HEK293T (cell line): ENCODE data around the gene TECTA.
"Not testable (repeated sequence)": the region's sequence is repeated elsewhere in the genome, so short reads cannot be mapped to it uniquely, and the experiment has no call there.

Experiments
- CTCF ChIA-PET: fragments of 350-600 bp; formaldehyde crosslinking; extraction: SDS; loops from one replicate; lab custom pipeline; 2021; ENCODE audit warnings: antibody characterized with exemption, inconsistent platforms; lab: Yijun Ruan, JAX
- POLR2A ChIA-PET: fragments of 350-600 bp; formaldehyde crosslinking; extraction: SDS; loops from one replicate; lab custom pipeline; 2020; ENCODE audit warnings: antibody characterized with exemption, inconsistent platforms; lab: Yijun Ruan, JAX
- DNase-seq: peaks from one replicate; pipeline ENCODE4 v3.0.0; 2012; ENCODE audit warnings: mixed read lengths; ENCODE audit errors: extremely low spot score
- ARNT ChIP-seq: fragments of 450-650 bp; IDR thresholded peaks from 2 replicates; pipeline ENCODE4 v1.6.1; 2017; ENCODE audit warnings: mild to moderate bottlenecking
- BHLHE40 ChIP-seq: fragments of 450-650 bp; IDR thresholded peaks from 2 replicates; pipeline ENCODE4 v1.6.1; 2016; ENCODE audit warnings: mild to moderate bottlenecking, moderate library complexity, borderline replicate concordance
- CTBP1 ChIP-seq: fragments of 450-650 bp; IDR thresholded peaks from 2 replicates; pipeline ENCODE4 v1.6.1; 2016; ENCODE audit warnings: borderline replicate concordance
- ELF4 ChIP-seq: fragments of 450-650 bp; IDR thresholded peaks from 2 replicates; pipeline ENCODE4 v1.6.1; 2017; ENCODE audit warnings: antibody characterized with exemption
- FOXA1 ChIP-seq: fragments of 450-650 bp; IDR thresholded peaks from 2 replicates; pipeline ENCODE4 v1.6.1; 2016; ENCODE audit warnings: mild to moderate bottlenecking
- FOXK2 ChIP-seq: fragments of 450-650 bp; IDR thresholded peaks from 2 replicates; pipeline ENCODE4 v1.6.1; 2016; ENCODE audit warnings: mild to moderate bottlenecking
- FOXM1 ChIP-seq: fragments of 450-650 bp; IDR thresholded peaks from 2 replicates; pipeline ENCODE4 v1.6.1; 2017; ENCODE audit warnings: mild to moderate bottlenecking, borderline replicate concordance
- HDGF ChIP-seq: fragments of 450-650 bp; IDR thresholded peaks from 2 replicates; pipeline ENCODE4 v1.6.1; 2017; ENCODE audit warnings: antibody characterized with exemption, borderline replicate concordance
- L3MBTL2 ChIP-seq: fragments of 450-650 bp; conservative IDR thresholded peaks from 2 replicates; pipeline ENCODE4 v1.6.1; 2016; ENCODE audit warnings: mild to moderate bottlenecking
- LEF1 ChIP-seq: fragments of 450-650 bp; IDR thresholded peaks from 2 replicates; pipeline ENCODE4 v1.6.1; 2017; ENCODE audit warnings: mild to moderate bottlenecking, borderline replicate concordance
- NFRKB ChIP-seq: fragments of 450-650 bp; IDR thresholded peaks from 2 replicates; pipeline ENCODE4 v1.6.1; 2016; ENCODE audit warnings: mild to moderate bottlenecking, moderate library complexity
- SP1 ChIP-seq: fragments of 450-650 bp; IDR thresholded peaks from 2 replicates; pipeline ENCODE4 v1.6.1; 2017
- SUZ12 ChIP-seq: fragments of 450-650 bp; IDR thresholded peaks from 2 replicates; pipeline ENCODE4 v1.6.1; 2016; ENCODE audit warnings: mild to moderate bottlenecking
- TARDBP ChIP-seq: fragments of 450-650 bp; IDR thresholded peaks from 2 replicates; pipeline ENCODE4 v1.6.1; 2016
- ZNF384 ChIP-seq: fragments of 450-650 bp; IDR thresholded peaks from 2 replicates; pipeline ENCODE4 v1.6.1; 2016
- TF ChIP-seq, protein P1 (sequence below): fragments of 450-650 bp; IDR thresholded peaks from 2 replicates; pipeline ENCODE4 v1.6.1; 2016

Gene TECTA

DNA sequence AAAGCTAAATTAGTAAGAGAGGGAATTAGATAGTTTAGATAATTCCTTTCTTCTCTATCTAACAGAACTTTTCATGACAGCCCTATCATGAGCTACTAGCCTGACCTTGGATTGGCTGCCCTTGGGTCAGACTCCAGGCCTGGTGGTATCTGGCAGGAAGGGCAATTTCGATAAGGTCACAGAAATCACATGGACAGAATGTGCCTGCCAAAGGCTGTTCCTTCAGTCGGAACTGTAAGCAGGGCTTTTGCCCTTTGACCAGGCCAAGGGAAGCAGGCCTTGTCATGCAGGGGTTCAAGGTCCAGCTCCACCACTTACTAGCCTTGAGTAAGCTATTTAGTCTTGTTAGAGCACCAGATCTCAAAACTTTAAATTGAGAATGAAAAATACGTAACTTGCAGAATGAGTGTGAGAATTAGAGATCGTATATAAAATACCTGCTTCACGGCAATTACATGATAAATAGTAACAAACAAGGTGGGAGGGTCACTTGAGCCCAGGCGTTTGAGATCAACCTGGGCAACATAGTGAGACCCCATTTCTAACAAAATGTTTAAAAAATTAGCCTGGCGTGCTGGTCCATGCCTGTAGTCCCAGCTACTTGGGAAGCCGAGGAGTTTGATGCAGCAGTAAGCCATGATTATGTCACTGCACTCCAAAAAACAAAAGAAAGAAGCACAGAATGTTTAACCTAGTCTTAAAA is 130.7 kb downstream of the TECTA start:
- TF ChIP-seq ELF4 (no peak), ARNT (no peak), CTBP1 (no peak), NFRKB (no peak), TARDBP (no peak), HDGF (no peak), ZNF384 (no peak), LEF1 (no peak), FOXM1 (no peak), BHLHE40 (no peak), FOXA1 (no peak), FOXK2 (no peak)
- TF ChIP-seq, protein P1, sequence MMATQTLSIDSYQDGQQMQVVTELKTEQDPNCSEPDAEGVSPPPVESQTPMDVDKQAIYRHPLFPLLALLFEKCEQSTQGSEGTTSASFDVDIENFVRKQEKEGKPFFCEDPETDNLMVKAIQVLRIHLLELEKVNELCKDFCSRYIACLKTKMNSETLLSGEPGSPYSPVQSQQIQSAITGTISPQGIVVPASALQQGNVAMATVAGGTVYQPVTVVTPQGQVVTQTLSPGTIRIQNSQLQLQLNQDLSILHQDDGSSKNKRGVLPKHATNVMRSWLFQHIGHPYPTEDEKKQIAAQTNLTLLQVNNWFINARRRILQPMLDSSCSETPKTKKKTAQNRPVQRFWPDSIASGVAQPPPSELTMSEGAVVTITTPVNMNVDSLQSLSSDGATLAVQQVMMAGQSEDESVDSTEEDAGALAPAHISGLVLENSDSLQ, result no peak
- POLR2A ChIA-PET, result interaction anchor here (0.9 to 1.8 kb wide), 2 partner anchors 9 to 61 kb away, joined by 3 to 5 read pairs; partner anchors contain the start of gene SC5D
- DNase-seq, result no peak
- CTCF ChIA-PET, result no interaction called here

DNA sequence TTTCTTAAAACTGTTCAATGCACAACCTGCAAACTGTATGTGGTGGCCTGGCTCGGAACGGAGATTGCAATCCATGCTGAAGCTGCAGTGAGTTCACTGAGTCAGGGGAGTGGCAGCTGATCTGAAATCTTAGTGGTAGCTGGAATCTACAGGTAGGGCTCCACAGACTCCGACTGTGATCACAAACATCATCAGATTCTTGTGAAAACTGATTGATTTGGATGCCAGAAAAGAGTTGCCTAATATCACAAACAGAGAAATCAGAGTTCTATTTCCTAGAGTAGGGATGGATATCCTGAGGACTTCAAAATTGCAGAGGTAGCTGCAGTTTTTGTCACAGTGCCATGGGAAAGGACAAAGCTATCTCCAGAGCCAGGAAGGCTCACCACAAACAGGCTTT is 134.0 kb downstream of the TECTA start:
- POLR2A ChIA-PET, result interaction anchor here (0.6 to 2.1 kb wide), 3 partner anchors 13 to 65 kb away, joined by 3 to 9 read pairs (median 3); partner anchors contain the start of gene SC5D
- no peak for DNase-seq

DNA sequence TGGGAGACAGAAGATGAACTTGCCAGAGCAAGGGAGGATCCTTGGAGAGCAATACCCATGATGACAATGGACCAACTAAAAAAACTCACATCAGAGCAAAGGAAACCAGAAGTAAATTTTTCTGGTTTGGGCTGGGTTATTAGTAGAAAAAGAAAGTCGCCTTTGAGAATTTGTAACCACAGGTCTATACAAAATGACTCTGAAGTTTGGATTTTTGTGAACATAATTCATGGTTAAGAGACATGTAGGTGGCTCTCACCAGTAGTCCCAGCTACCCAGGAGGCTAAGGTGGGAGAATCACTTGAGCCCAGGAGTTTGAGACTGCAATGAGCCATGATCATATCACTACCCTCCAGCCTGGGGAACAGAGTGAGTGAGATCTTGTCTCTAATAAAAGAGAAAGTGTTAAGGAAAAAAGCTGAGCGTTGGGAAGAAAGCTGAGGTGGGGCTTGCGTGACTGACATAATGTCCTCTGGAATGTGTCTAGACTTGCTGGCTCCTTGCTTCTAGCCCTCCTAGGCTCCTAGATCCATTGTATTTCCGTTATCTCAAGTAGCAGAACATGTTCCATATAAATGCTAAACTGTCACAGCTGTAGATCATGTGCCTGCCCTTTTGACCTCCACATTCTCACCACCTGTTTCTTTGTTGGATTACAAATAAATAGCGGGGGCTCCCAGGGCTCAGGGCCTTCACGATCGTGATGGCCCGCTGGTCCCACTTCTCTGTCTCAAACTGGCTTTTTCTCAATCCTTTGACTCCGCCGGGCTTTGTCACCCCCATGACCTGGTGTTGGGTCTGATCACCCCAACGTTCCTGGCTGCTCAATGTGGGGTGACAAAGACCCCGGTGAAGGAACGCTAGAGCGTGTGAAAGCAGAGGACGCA is 135.3 kb downstream of the TECTA start:
- ChIA-PET CTCF (interaction anchor here (0.8 kb wide), 1 partner anchor 9 kb away, joined by 5 read pairs; no protein-coding TSS in a partner anchor), POLR2A (interaction anchor here (0.7 to 2.3 kb wide), 10 partner anchors 10 to 65 kb away, joined by 3 to 9 read pairs (median 4); partner anchors contain the start of gene SC5D)
- DNase-seq, result peak; percentile 46

More for the DNA sequence above, 134.0 kb downstream of the TECTA start:
- CTCF ChIA-PET, result interaction anchor here (0.8 kb wide), 1 partner anchor 10 kb away, joined by 5 read pairs; no protein-coding TSS in a partner anchor
- no peak for TF ChIP-seq TARDBP

DNA sequence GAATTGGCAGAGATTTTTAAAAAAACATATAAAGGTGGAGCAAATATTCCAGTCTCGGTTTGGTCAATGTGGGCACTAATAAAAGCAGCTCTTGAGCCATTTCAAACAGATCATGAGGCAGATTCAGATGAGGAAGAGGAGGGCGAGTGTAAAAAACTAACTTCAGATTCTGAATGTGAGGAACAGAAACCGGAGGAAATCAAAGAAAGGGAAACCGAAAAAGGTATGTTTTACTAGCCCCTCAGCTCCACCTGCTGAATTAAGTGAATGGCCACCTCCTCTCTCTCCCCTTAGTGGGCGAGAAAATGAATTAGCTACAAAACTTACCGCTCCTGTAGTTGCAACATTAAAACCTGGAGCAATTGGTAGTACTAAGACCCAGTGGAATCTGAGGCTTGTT is 136.2 kb downstream of the TECTA start:
- CTCF ChIA-PET, DNase-seq: not testable (repeated sequence)
- POLR2A ChIA-PET, result interaction anchor here (0.7 to 2.3 kb wide), 10 partner anchors 9 to 64 kb away, joined by 3 to 6 read pairs (median 4); partner anchors contain the start of gene SC5D

More for the DNA sequence above, 135.3 kb downstream of the TECTA start:
- TF ChIP-seq SP1 (no peak), FOXM1 (no peak), ZNF384 (no peak), CTBP1 (peak; percentile 80), ARNT (peak; percentile 98), FOXA1 (no peak)
- TF ChIP-seq, protein P1, result peak; percentile 78

DNA sequence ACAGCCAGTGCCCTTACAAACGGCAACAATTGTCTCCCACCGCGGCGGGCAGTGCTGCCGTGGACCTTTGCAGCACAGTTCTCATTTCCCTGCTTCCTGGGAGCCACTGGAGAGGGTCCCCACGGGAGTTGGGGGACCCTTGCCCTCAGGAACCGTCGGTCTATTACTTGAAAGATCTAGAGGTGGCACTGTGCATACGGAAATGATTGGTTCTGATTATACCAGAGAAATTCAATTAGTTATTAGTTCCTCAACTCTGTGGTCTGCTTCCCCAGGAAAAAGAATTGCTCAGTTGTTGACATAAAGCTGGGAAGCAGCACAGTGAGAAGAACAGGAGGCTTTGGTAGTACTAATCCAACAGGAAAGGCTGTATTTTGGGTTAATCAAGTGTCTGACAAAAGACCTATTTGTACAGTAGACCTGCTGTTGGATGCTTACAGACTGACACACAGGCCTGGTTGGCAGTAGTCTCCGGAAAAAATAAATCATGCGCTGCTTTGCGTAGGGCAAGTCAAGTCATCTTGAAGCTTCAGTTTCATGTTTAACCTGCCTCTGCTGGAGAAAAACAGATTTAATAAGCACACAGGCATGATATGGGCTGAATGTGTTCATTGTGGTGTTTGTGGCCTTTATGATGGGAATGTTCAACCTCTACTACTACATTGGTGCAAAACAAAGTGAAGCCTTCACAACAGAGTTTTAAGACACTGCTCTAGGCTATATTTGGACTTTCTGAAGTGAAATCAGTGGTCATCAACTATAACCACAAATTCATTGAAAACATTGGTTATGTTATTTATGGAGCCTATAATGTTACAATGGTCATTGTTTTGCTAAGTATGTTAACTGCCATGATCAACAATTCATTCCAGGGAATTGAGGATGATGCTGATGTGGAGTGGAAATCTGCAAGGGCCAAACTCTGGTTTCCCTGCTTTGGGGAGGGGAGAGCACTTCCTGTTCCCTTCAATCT is 136.9 kb downstream of the TECTA start:
- CTCF ChIA-PET, result no interaction called here

More for the DNA sequence above, 136.9 kb downstream of the TECTA start:
- DNase-seq, result no peak
- POLR2A ChIA-PET, result interaction anchor here (1.4 to 2.3 kb wide), 5 partner anchors 12 to 63 kb away, joined by 3 to 6 read pairs (median 4); partner anchors contain the start of gene SC5D
- no peak for TF ChIP-seq HDGF
- TF ChIP-seq ZNF384, result no peak
- TF ChIP-seq LEF1, result no peak
- no peak for TF ChIP-seq BHLHE40
- TF ChIP-seq, protein P1, result no peak
- TF ChIP-seq TARDBP, result no peak
- no peak for TF ChIP-seq SP1
- TF ChIP-seq L3MBTL2, result no peak
- TF ChIP-seq NFRKB, result no peak
- TF ChIP-seq FOXK2, result no peak
- no peak for TF ChIP-seq ELF4
- TF ChIP-seq FOXA1, result no peak
- no peak for TF ChIP-seq ARNT
- no peak for TF ChIP-seq CTBP1
- TF ChIP-seq SUZ12, result no peak
